ENCODE results near the gene ZNF655.
"Not testable (repeated sequence)": the region's sequence is repeated elsewhere in the genome, so short reads cannot be mapped to it uniquely, and the experiment has no call there.

Gene ZNF655

GRCh38 chr7:99539213-99539811 is 19.1 kb upstream of the ZNF655 start:
- TF ChIP-seq CTCF (IDR thresholded peaks at IDR 0.05; ENCODE audit: insufficient read depth, missing control alignments): no peak
- FAIRE-seq: no peak
- DNase-seq (ENCODE audit: insufficient read length, low spot score): no peak

DNA sequence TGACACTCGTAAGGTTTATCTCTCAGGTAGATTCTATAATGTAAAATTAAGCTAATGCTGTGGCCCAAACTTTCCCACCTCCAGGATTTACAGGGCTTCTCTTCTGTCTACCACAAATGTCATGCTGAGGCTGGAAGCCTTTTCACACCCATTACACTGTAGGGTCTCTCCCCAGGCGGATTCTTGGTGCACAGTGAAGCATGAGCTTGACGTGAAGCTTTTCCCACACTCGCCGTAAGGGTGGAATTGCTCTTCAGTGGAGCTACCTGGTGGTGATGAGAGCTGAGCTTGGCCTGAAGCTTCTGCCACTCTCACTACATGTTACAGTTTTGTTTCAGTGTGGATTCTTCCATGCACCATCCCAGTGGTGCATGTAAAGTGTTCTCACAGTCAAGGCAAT is 17.9 kb upstream of the ZNF655 start:
- no peak for TF ChIP-seq CTCF (IDR thresholded peaks at IDR 0.05; ENCODE audit: insufficient read depth, missing control alignments)
- FAIRE-seq: no peak
- no peak for DNase-seq (ENCODE audit: insufficient read length, low spot score)

GRCh38 chr7:99541212-99541611 is 17.2 kb upstream of the ZNF655 start:
- DNase-seq (ENCODE audit: insufficient read length, low spot score) (no peak), FAIRE-seq (no peak)
- no peak for TF ChIP-seq CTCF (IDR thresholded peaks at IDR 0.05; ENCODE audit: insufficient read depth, missing control alignments)

DNA sequence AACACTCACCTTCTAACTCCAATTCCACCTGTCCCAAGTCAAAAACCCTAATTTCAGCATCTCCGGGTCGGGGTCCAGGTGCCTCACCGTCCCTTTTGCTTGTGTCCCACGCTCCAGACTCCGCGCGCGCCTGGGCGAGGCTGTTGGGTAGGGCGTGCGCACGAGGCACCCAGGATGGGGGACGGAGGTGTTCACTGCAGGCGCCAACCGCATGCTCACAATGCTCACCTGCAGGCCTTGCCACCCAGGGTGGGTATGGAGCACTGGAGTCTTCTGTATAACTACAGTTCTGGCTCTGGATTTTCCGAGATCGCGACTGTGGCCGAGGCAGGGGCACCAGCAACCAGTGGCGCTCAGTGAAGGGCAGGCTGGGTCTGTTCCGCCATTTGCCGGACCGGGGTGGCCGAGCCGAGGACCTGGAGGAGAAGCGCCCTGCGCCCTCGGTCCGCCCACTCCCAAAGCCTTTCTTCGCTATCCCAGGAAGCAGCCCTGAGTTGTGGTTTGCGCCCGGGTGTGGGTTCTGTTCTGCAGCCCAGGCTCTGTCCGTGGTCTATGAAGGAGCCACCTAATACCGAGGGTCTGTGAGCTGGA is 15.3 kb upstream of the ZNF655 start:
- FAIRE-seq: no peak
- TF ChIP-seq CTCF (IDR thresholded peaks at IDR 0.05; ENCODE audit: insufficient read depth, missing control alignments): no peak

GRCh38 chr7:99543916-99544315 is 14.5 kb upstream of the ZNF655 start:
- FAIRE-seq (no peak), DNase-seq (ENCODE audit: insufficient read length, low spot score) (no peak)
- no peak for TF ChIP-seq CTCF (IDR thresholded peaks at IDR 0.05; ENCODE audit: insufficient read depth, missing control alignments)

More for the DNA sequence above, 15.3 kb upstream of the ZNF655 start:
- no peak for DNase-seq (ENCODE audit: insufficient read length, low spot score)

DNA sequence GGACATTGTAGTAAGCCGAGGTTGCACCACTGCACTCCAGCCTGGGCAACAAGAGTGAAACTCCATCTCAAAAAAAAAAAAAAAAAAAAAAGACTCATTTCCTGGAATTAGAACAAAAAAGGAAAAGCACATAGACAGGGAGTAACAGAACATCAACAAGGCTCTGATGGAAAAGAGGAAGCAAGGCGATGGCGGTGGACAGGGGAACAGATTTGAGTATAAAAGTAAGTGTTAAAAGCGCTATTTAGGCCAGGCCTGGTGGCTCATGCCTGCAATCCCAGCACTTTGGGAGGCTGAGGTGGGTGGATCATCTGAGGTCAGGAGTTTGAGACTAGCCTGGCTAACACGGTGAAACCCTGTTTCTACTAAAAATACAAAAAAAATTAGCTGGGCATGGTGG is 13.1 kb upstream of the ZNF655 start:
- not testable (repeated sequence) for DNase-seq (ENCODE audit: insufficient read length, low spot score); FAIRE-seq

- DNase-seq (ENCODE audit: insufficient read length, low spot score); FAIRE-seq: not testable (repeated sequence)
Measured at GRCh38 chr7:99549545-99549944, 8.9 kb upstream of the ZNF655 start.

DNA sequence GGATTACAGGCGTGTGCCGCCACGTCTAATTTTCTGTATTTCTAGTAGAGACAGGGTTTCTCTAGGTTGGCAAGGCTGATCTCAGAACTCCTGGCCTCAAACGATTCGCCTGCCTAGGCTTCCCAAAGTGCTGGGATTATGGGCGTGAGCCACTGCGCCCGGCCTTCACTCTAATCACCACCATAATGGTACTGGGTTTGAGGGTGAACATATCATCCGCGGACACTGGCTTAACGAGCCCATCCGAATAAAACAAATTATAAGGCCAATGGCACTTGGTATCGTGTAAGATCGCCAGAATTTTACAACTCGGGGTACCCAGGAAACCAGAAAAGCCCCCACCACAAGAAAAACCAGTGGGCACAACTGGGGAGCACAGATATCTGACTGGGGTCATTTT is 7.1 kb upstream of the ZNF655 start:
- no peak for TF ChIP-seq CTCF (IDR thresholded peaks at IDR 0.05; ENCODE audit: insufficient read depth, missing control alignments)
- no peak for DNase-seq (ENCODE audit: insufficient read length, low spot score)
- no peak for FAIRE-seq
